Effector CD8-positive, alpha-beta T cell (primary cell): ENCODE measurements around the gene DIPK1A.

Source experiments
- DNase-seq: peaks from one replicate; lab custom pipeline; 2025; lab: John Stamatoyannopoulos, UW
- total RNA-seq, 4 experiments: gene quantifications; one replicate each; lab custom pipeline; 2026; lab: John Stamatoyannopoulos, UW

DIPK1A gene
- 12.8 to 25.5 (median 20.3) reads per million in 4 experiments for total RNA-seq

DNA sequence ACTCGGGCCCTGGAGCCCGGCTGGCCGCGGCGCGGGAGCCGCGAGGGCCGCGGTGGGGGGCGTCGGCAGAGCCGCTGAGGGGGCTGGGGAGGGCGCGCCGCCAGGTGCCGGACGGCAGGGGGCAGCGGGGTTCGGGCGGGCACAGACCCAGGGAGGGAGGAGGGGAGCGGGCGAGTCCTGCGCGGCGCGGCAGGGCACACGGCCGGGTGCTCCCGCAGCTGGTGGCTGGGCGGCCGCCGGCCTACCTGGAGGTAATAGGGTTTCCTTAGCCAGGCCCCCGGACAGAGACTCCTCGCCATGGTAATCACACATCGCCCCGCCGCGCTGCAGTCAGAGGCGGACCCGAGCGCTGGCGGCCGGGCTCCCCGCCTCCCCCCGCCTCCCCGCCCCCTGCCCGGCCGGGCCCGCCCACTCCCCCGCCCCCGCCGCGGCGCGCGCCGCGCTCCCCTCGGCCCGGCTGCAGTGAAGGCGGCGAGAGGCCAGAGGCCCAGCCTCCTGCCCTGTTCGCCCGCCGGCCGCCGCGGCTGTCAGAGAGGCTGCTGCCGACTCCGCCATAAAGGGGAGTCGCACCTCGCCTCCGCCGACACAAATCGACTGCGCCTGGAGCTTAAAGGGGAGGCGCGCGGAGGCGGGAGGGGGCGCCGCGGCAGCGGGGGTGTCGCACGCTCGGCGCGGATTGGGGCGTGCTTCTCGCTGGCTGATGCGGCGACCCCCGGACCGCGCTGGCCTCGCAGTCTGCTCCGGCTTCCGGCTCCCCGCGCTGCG, at the start of gene DIPK1A:
TSS of gene DIPK1A (minus strand) at position 332 of the 765 bp plus-strand sequence. CDS start at position 299, 33 bp downstream.
- peak; percentile 65 for DNase-seq

DNA sequence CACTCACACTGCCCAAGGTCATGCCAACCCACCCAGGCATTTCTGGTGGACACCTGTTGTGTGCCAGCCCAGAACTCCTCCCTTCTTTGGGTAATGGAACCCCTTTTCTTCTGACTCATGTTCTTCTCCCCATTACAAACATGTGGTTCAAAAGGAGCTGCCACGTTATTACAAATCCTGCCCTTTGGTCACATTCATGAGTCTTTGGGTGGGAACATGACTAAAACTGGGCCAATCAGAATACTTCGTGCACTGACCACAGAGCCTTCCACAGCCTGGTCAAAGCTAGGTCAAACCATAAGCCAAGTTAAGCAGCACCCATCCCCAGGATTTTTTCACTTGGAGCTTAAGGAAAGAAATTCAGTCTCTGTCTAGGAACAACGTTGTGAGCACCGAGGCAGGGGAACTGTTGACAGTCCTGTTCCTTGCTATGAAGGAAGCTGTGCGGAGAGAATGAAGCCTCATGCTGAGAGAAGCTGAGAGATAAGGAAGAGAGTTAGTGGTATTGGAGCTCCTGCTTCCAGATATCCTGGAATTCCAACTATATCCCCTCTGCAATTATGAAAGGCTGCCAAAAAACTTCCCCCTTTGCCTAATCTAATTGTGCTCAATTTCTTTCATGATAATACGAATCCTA, 46.8 kb upstream of the DIPK1A start:
- no peak for DNase-seq

DNA sequence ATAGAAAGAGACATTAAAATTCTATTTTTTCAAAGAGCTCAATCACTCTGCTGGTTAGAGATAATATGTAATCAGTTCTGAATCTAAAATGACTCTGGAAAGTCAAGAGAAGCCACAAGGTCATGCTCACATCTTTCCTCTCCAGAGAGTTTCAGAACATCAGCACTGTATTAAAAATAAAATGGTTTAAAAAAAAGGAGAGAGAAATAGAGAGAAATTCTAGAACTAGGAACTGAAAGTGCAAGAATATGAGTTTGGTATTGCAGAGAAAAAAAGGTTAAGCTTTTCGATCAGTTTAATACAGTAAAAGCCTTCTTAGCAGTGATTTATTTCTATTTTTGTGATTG, 44.0 kb upstream of the DIPK1A start:
- DNase-seq: no peak

DNA sequence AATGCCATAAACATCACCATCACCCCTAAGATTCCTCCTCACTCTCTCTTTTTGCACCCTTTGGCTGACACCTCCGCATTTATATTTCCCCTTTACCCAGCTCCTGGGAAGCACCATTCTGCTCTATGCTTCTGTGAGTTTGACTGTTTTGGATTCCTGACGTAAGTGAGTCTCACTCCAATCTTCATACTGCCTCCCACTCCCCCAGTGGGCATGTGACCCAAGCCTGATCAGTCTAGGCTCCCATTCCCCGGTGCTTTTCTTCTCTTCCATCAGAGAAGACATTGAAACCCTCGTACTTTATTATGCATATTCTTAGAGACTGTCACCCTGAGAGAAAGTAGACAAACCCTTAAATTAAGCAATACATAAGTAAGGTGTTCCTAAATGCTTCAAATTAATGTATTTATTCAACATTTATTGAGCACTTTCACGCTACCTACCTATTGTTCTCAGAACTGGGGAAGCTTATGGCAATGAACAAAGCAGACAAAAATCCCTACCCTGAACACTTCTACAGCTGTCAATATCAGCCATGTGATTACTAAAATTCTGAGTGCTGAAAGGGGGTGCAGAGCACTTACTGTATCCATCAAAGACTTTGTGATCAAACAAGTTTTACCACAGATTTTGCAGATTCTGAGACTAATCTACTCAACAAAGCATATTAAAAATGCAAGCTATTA, 43.4 kb upstream of the DIPK1A start:
- DNase-seq: no peak

DNA sequence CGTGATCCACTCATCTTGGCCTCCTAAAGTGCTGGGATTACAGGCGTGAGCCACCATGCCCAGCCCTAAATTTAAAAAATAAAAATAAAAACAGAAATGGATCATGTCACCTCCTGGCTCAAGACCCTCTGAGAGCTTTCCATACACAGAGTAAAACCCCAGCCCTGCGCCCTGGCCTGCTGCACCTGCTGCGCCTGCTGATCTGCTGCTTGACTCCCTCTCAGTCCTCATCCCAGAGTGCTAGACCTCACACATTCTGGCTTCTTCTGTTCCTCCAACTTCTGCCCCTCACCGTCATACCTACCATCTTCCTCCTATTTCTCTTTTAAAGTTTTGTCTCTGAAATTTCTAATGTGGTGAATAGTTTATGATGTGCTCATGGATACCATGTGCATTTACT, 42.7 kb upstream of the DIPK1A start:
- DNase-seq: no peak

DNA sequence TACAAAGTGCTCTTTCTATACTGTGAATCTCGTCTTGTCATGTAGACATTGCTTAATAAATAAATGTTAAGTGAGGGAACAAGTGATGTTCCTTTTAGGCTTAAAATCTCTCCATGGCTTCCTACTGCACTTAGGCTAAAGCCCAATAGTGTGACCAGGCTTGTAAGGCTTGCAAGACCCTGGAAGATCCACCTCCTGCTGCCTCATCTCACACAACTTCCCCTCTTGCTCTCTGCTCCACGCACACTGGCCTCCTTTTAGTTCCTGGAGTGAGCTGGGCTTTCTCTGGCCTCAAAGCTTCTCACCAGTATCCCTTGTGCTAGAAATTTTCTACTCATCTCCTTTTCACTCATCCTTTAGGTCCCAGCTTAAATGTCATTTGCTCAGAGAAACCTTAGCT, 41.5 kb upstream of the DIPK1A start:
- DNase-seq: no peak

DNA sequence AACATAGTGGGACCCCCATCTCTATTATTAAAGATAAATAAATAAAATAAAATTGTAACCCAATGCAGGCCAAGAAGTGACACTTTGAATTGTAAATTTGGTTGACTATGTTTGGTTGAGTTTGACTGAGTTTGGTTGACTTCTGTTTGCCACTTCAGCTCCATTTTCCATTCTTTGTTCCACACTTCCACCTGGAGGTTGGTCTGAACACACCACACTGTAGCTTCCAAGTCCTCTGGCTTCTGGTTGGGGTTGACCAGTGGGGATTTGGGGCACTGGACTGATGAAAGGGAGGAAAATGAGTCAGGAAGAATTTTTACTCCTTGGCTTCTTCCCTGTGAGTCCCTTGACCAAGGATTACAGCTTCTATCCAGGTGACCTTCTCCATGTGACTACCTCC, 40.6 kb upstream of the DIPK1A start:
- DNase-seq: no peak

DNA sequence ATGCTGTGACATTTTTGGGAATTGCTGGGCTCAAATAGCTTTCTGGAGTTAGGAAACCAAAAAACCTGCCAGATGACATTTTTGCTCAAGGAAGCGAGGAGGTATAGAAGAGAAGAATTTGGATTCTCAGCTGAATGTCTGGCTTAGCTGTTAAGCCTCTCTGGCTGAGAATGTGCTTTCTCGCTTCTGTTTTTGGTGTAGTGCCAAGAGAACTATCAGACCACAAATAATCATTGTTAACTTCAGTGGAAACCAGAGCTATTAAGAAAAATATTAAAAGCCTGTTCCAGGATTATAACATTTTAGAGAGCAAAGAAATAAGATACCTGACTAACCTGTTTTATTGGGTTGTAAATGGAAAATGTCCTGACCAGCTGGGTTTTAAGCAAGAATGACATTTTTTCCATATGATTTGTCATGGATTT, 39.5 kb upstream of the DIPK1A start:
- no peak for DNase-seq

DNA sequence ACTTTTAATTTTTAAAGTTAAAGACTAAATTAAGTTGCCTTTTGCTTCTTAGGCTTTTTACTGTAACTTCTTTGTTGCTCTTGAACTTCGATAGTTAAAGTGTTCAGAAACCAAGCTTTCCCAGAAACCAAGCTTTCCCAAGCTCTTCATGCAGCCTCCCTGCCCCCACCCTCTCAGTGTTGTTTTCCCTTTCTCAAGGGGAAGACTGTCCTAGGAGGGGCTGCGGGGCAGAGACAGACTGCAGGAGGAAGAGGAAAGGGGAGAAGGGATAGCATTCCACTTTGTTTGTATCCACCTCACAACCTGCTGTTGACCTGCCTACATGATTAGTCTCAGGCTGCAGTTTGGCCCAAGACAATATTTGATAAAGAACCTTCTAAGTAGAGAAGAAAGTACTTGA, 39.0 kb upstream of the DIPK1A start:
- DNase-seq: no peak

DNA sequence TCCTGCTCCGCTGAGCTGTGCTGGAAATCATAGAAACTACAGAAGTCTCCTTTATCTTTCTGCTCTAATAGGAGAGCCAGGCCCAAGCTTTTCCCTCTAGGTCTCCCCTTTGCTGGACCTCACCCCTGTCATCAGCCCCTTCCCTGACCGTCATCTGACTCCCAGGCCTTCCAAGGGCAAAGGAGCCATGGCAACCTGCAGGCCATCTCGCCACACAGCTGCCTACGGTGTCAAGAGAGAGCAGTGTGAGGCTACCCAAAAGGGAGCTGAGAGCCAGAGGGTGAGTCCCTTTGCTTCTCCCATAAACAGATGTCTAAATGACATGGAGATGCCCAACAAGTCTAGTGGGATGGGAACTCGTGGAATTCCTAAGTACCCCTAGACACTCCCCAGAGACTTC, 37.6 kb upstream of the DIPK1A start:
- no peak for DNase-seq

DNA sequence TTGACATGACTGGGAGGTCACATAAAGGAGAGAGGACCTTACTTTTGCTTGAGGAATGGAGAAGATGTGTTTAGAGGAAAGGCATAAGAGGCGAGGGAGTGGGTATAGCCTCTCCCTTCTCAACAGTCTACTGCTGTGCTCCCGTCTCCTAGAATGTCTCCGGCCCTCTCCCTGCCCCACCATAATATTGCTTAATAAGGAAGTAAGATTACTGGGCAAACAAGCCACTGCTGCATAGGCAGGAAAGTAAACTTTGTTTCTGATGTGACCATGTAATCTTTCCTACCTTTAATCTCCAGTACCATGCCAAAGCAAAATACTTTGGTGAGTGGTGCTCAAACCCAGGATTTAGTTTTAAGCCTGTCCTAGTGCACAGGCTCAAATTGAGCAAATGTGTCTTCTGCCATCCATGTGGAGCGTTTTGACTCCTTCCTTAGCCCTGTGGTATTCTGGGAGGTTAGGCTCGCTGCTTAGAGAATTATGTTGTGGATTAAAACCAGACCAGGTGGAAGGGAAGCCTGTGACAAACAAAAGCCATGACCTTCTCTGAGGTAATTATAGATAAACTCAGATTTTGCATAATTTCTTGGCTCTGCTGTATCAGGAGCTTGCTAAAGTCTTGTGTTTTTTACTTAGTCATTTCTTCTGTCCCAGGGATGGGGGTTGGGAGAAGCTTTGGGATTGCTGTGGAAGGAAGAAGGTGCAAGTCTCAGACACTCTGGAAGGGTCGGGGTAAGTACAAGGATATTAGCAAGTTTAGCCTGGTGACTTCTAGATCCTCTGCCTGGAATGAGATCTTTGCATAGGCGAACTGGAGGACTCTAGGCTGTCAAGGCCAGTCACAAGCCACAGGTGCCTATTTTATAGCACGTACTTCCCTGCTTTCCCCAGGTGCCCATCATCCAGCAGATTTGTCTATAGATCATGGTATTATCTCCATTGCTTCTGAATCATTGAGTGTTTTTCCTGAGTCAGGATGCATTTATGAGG, 34.5 kb upstream of the DIPK1A start:
- DNase-seq: no peak

DNA sequence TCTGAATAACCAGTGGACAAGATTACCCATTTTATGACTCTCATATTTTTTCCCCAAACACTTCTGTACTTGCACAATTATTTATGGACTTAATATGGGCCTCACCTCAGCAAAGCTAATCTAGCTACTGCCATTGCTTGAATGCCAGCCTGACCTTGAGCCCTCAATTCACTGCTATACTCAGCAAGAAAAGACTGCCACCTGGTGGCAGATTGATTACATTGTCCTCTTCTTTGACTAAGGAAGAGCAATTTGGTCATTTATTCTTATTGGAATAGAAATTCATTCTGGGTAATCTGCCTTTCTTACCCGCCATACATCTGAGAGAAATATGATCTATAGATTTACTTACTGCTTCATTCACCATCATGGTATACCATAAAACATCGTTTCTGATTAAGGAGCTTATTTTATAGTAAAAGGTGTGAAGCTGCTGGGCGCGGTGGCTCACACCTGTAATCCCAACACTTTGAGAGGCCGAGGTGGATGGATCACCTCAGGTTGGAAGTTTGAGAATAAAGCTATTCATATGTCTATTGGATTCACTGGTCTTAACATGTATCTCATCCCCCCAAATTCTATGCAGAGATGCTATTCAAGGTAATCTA, 32.9 kb upstream of the DIPK1A start:
- DNase-seq: peak; percentile 59

DNA sequence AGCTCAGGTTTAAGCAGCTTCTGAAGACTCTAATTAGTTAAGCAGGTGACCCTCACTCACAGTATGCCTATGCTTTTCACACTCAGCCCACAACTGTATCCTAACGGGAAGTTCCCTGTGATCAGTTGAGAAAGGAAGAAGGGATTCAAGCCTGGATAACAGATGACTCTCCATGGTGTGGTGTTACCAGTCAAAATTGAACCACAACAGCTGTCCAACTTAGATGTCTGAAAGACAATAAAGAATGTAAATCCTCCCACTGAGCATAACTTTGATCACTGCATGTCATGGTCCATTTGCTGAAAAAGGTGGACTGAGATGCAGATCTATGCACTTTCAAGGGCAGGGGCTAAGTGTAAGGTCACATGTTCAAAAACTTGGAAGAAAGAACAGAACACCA, 32.3 kb upstream of the DIPK1A start:
- no peak for DNase-seq

DNA sequence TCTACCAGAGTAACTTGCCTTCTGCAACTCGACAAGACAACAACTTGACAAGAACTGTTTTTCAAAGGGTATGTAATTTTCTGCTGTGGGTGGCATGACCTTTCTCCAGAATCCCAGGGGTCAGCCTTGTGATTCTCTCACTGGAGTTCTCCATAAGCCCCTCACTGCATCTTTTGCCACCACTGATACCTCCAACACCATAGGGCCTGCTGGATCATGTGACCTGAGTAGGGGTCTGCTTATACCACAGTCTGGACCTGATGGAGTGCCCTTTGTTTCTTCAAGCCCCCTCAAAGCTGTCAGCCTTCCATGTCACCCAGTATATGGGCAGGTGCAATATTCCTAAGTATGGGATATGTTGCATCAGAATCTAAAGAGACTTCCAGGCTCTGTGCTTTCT, 31.6 kb upstream of the DIPK1A start:
- no peak for DNase-seq

DNA sequence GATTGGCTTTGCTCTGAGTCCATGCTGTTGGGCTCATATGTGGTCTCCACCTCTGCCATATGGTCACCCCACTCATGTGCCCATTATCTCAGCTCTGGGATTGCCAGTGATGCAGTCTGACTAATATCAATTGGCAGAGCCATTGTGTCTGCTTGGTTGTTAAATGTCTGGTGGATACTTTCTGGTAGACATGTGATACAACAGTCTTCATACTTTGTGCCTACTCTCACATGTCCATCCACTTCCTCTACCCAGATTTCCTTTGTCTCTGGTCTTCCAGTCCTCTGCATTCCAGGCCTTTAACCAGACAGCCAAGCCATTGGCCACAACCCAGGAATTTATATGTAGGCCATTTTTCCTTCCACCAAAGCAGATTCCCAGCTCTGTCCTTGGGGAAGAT, 30.8 kb upstream of the DIPK1A start:
- no peak for DNase-seq

DNA sequence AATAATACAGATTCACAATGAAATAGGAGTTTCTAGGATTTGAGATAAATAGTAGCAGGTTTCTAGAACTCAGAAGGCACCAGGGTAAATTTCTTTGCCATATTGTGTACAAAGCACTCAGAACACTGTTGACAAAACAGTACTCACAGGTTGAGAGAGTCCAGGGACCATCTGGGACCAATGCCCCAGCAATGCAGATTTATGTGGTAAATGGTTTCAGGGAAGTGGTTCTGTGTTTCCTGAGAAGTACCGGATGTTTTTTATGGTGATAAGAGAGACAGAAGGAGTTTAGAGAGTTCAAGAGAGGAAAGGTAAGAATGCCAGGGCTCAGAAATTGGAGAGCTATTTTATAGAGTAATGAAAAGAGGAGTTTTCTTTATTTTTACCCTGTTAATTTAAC, 29.6 kb upstream of the DIPK1A start:
- DNase-seq: no peak

DNA sequence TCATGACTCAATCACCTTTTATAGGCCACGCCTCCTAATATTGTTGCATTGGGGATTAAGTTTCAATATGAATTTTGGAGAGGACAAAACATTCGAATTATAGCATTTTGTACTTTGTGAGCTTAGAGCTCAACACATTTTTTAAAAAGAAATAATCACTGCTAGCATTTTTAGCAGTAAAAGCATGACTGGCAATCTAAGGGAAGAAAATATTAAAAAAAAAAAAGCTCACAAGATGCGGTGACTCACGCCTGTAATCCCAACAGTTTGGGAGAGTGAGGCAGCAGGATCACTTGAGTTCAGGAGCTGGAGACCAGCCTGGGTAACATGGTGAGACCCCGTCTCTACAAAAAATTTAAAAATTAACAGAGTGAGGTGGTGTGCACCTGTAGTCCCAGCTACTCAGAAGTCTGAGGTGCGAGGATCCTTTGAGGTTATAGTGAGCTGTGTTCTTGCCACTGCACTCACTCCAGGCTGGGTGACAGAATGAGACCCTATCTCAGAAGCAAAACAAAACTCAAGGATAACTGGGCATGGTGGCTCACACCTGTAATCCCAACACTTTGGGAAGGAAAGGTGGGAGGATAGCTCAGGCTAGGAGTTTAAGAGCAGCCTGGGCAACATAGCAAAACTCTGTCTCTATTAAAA, 28.8 kb upstream of the DIPK1A start:
- no peak for DNase-seq

DNA sequence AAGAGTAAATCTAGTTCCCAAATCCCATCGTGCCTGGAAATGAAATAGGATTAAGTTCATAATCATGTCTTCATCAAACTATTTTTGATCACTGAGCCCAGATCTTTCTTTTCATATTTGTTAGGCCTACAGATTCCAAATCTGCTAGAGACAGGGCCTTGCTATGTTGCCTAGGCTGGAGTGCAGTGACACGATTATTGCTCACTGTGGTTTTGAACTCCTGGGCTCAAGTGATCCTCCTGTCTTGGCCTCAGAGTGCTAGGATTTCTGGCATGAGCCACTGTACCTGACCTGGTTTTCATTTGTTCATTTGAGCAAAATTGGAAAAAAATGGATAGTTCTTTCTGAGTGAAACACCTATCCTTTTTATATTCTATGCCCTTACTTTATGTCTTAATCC, 28.0 kb upstream of the DIPK1A start:
- DNase-seq: no peak

DNA sequence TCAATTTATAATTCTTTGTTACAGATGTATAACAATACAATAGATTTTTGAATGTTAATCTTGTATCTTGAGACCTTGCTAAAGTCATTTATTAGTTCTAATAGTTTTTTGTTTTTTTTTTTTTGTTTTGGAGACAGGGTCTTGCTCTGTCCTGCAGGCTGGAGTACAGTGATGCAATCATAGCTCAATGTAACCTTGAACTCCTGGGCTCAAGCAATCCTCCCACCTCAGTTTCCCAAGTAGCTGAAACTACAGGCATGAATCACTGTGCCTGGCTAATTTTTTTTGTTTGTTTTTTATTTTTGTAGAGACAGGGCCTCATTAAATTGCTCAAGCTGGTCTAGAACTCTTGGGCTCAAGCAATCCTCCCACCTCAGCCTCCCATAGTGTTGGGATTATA, 26.2 kb upstream of the DIPK1A start:
- no peak for DNase-seq

DNA sequence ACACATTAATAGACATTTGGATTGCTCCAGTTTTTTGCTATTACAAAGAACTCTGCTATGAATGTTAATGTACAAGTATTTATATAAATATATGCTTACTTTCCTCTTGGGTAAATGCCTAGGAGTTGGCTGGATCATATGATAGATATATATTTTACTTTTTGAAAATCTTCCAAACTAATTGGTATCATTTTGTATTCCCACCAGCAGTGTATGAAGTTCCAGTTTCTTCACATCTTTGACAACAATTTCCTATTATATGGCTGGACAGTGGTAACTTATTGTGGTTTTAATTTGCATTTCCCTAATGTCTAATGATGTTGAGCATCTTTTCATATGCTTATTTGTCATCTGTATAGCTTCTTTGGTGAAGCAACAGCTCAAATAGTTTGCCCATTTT, 23.8 kb upstream of the DIPK1A start:
- DNase-seq: no peak
